Sigmoid colon (tissue), 4 donors: ENCODE results near the gene TLE7.

Experiments used
- POLR2AphosphoS5 ChIP-seq, 4 donors: sonication (generic); formaldehyde crosslinking; IDR thresholded peaks; one replicate each; pipeline ENCODE4 v1.6.1; 2017; ENCODE audit warnings: antibody characterized with exemption in 4 of 4
- TF ChIP-seq, protein P1 (sequence below), 4 experiments: fragments of 450-650 bp in 3 of 4; fragments of 200-600 bp in 1 of 4; IDR thresholded peaks; one replicate each; pipeline ENCODE4 v1.5.1; 2016 to 2019; ENCODE audit warnings: antibody characterized with exemption in 4 of 4, mild to moderate bottlenecking in 3 of 4, moderate library complexity in 2 of 4

DNA sequence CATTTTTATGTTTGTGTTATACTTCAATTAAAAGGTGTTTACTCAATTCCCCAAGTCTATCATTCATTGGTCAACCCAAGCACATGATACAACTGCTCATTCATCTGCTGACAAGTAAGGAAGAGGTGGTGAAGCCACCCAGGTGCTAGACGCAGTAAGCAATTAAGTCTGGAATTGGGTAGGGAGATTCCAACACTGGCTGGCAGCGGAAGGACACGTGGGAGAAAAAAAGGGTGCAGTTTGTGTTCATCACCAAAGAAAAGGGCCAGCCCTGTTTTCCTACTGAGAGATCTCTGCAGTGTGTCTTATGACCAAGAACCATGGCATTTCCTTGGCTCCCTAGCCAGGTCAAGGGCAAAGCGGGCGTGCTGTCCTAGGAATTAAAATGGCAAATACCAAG, 32.0 kb upstream of the TLE7 start:
- TF ChIP-seq, protein P1, sequence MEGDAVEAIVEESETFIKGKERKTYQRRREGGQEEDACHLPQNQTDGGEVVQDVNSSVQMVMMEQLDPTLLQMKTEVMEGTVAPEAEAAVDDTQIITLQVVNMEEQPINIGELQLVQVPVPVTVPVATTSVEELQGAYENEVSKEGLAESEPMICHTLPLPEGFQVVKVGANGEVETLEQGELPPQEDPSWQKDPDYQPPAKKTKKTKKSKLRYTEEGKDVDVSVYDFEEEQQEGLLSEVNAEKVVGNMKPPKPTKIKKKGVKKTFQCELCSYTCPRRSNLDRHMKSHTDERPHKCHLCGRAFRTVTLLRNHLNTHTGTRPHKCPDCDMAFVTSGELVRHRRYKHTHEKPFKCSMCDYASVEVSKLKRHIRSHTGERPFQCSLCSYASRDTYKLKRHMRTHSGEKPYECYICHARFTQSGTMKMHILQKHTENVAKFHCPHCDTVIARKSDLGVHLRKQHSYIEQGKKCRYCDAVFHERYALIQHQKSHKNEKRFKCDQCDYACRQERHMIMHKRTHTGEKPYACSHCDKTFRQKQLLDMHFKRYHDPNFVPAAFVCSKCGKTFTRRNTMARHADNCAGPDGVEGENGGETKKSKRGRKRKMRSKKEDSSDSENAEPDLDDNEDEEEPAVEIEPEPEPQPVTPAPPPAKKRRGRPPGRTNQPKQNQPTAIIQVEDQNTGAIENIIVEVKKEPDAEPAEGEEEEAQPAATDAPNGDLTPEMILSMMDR (IDR thresholded peaks at IDR 0.05) = no peak
- TF ChIP-seq POLR2AphosphoS5 (IDR thresholded peaks at IDR 0.05) = no peak
